ENCODE results near the gene JSRP1. TPM values are rescaled to one million over a fixed set of nuclear protein-coding genes. Genes with fewer than 3 reads are reported as not detected.

JSRP1 gene
- total RNA-seq, 1 donor from 2014 or later = not detected

- Mint-ChIP-seq H3K4me1 (ENCODE audit: low read depth, unreplicated experiment) (peaks cover 24% of the 10 kb centered on the region), H3K27me3 (ENCODE audit: unreplicated experiment) (peaks cover 18% of the 10 kb centered on the region), H3K36me3 (ENCODE audit: unreplicated experiment) (no peaks in the 10 kb centered on the region), H3K27ac (ENCODE audit: unreplicated experiment) (peak overlapping the region; percentile 97), H3K4me3 (ENCODE audit: unreplicated experiment) (peak overlapping the region; percentile 97), H3K9me3 (ENCODE audit: unreplicated experiment) (peaks cover 30% of the 10 kb centered on the region)
- DNase-seq = no peak
- no peak for TF ChIP-seq CTCF (IDR thresholded peaks at IDR 0.05; ENCODE audit: partially characterized antibody, unreplicated experiment)
Observed at GRCh38 chr19:2234996-2235380, 21.2 kb downstream of the JSRP1 start.

- Mint-ChIP-seq H3K4me3 (ENCODE audit: unreplicated experiment) (peak overlapping the region; percentile 97), H3K4me1 (ENCODE audit: low read depth, unreplicated experiment) (peaks cover 18% of the 10 kb centered on the region), H3K36me3 (ENCODE audit: unreplicated experiment) (no peaks in the 10 kb centered on the region), H3K27me3 (ENCODE audit: unreplicated experiment) (peaks cover 21% of the 10 kb centered on the region), H3K27ac (ENCODE audit: unreplicated experiment) (peak overlapping the region; percentile 97), H3K9me3 (ENCODE audit: unreplicated experiment) (peaks cover 30% of the 10 kb centered on the region)
- DNase-seq = no peak
- no peak for TF ChIP-seq CTCF (IDR thresholded peaks at IDR 0.05; ENCODE audit: partially characterized antibody, unreplicated experiment)
Observed at GRCh38 chr19:2233601-2234280, 22.5 kb downstream of the JSRP1 start.

- Mint-ChIP-seq H3K4me3 (ENCODE audit: unreplicated experiment) (peak overlapping the region; percentile 25), H3K27ac (ENCODE audit: unreplicated experiment) (peak overlapping the region; percentile 48), H3K4me1 (ENCODE audit: low read depth, unreplicated experiment) (peaks cover 9% of the 10 kb centered on the region), H3K36me3 (ENCODE audit: unreplicated experiment) (no peaks in the 10 kb centered on the region), H3K9me3 (ENCODE audit: unreplicated experiment) (peaks cover 26% of the 10 kb centered on the region), H3K27me3 (ENCODE audit: unreplicated experiment) (peaks cover 21% of the 10 kb centered on the region)
- no peak for TF ChIP-seq CTCF (IDR thresholded peaks at IDR 0.05; ENCODE audit: partially characterized antibody, unreplicated experiment)
- no peak for DNase-seq
Observed at GRCh38 chr19:2232286-2233151, 23.7 kb downstream of the JSRP1 start.

GRCh38 chr19:2231621-2232221, 24.5 kb downstream of the JSRP1 start:
- peaks cover 8% of the 10 kb centered on the region for H3K4me1 Mint-ChIP-seq (ENCODE audit: low read depth, unreplicated experiment)
- peak overlapping the region; percentile 72 for H3K27ac Mint-ChIP-seq (ENCODE audit: unreplicated experiment)
- no peak overlapping the region for H3K4me3 Mint-ChIP-seq (ENCODE audit: unreplicated experiment)
- DNase-seq = peak; percentile 39
- no peaks in the 10 kb centered on the region for H3K36me3 Mint-ChIP-seq (ENCODE audit: unreplicated experiment)
- TF ChIP-seq CTCF (IDR thresholded peaks at IDR 0.05; ENCODE audit: partially characterized antibody, unreplicated experiment) = no peak
- peaks cover 21% of the 10 kb centered on the region for H3K27me3 Mint-ChIP-seq (ENCODE audit: unreplicated experiment)
- peaks cover 25% of the 10 kb centered on the region for H3K9me3 Mint-ChIP-seq (ENCODE audit: unreplicated experiment)

Measured in glutamatergic neuron (in vitro differentiated cells).